Nephron progenitor cell (in vitro differentiated cells): ENCODE measurements around the gene IWS1.
A peak's percentile ranks its signal among the peaks of the same experiment; 100 is the strongest.

Experiments
- DNase-seq: peaks from one replicate; pipeline ENCODE4 v3.0.0; 2021
- H3K27ac Mint-ChIP-seq: 2 replicates; pipeline ENCODE4 v1.8.0; 2021; ENCODE audit warnings: mild to moderate bottlenecking, moderate library complexity, mixed read lengths
- H3K27me3 Mint-ChIP-seq: 2 replicates; pipeline ENCODE4 v1.8.0; 2021; ENCODE audit warnings: mild to moderate bottlenecking, low read depth, mixed read lengths; ENCODE audit not compliant: poor library complexity
- H3K36me3 Mint-ChIP-seq: 2 replicates; pipeline ENCODE4 v1.8.0; 2021; ENCODE audit warnings: low read depth, mixed read lengths
- H3K4me1 Mint-ChIP-seq: 2 replicates; pipeline ENCODE4 v1.8.0; 2021; ENCODE audit warnings: mixed read lengths
- H3K4me3 Mint-ChIP-seq: 2 replicates; pipeline ENCODE4 v1.8.0; 2021; ENCODE audit warnings: mild to moderate bottlenecking, moderate library complexity, mixed read lengths
- H3K9me3 Mint-ChIP-seq: 2 replicates; pipeline ENCODE4 v1.8.0; 2021; ENCODE audit warnings: mild to moderate bottlenecking, moderate library complexity, mixed read lengths
- CTCF ChIP-seq: fragments of 200-600 bp; sonication (generic); IDR thresholded peaks from 2 replicates; pipeline ENCODE4 v1.5.0; 2021; ENCODE audit warnings: antibody characterized with exemption

Gene IWS1

GRCh38 chr2:127559454-127559853 lies 33.2 kb upstream of the IWS1 start:
- Mint-ChIP-seq H3K4me3 (no peak overlapping the region), H3K27ac (no peak overlapping the region), H3K4me1 (peaks cover 6% of the 10 kb centered on the region), H3K36me3 (peaks cover 6% of the 10 kb centered on the region), H3K27me3 (peaks cover 24% of the 10 kb centered on the region), H3K9me3 (peaks cover 35% of the 10 kb centered on the region)
- no peak for DNase-seq
- TF ChIP-seq CTCF, result no peak

GRCh38 chr2:127558911-127559310 lies 32.6 kb upstream of the IWS1 start:
- Mint-ChIP-seq H3K27ac (no peak overlapping the region), H3K27me3 (peaks cover 19% of the 10 kb centered on the region), H3K9me3 (peaks cover 36% of the 10 kb centered on the region), H3K36me3 (peaks cover 6% of the 10 kb centered on the region), H3K4me3 (no peak overlapping the region), H3K4me1 (peaks cover 6% of the 10 kb centered on the region)
- TF ChIP-seq CTCF, result no peak
- DNase-seq, result no peak

GRCh38 chr2:127552846-127553245 lies 26.6 kb upstream of the IWS1 start:
- Mint-ChIP-seq H3K9me3 (peaks cover 40% of the 10 kb centered on the region), H3K36me3 (peaks cover 6% of the 10 kb centered on the region), H3K4me3 (no peak overlapping the region), H3K27ac (no peak overlapping the region), H3K27me3 (peaks cover 52% of the 10 kb centered on the region), H3K4me1 (peaks cover 19% of the 10 kb centered on the region)
- no peak for DNase-seq
- TF ChIP-seq CTCF, result no peak

GRCh38 chr2:127552336-127552735 lies 26.0 kb upstream of the IWS1 start:
- peaks cover 19% of the 10 kb centered on the region for H3K4me1 Mint-ChIP-seq
- peaks cover 35% of the 10 kb centered on the region for H3K9me3 Mint-ChIP-seq
- no peak for DNase-seq
- peaks cover 6% of the 10 kb centered on the region for H3K36me3 Mint-ChIP-seq
- H3K27ac Mint-ChIP-seq, result no peak overlapping the region
- H3K27me3 Mint-ChIP-seq, result peaks cover 54% of the 10 kb centered on the region
- no peak for TF ChIP-seq CTCF
- H3K4me3 Mint-ChIP-seq, result no peak overlapping the region

- Mint-ChIP-seq H3K27ac (peak overlapping the region; percentile 93), H3K36me3 (no peaks in the 10 kb centered on the region), H3K27me3 (peaks cover 56% of the 10 kb centered on the region), H3K4me1 (peaks cover 19% of the 10 kb centered on the region), H3K9me3 (peaks cover 26% of the 10 kb centered on the region), H3K4me3 (no peak overlapping the region)
- no peak for TF ChIP-seq CTCF
- no peak for DNase-seq
Measured at GRCh38 chr2:127551221-127551930, 25.1 kb upstream of the IWS1 start.

- TF ChIP-seq CTCF, result no peak
- no peak for DNase-seq
- H3K4me1 Mint-ChIP-seq, result peaks cover 23% of the 10 kb centered on the region
- H3K36me3 Mint-ChIP-seq, result no peaks in the 10 kb centered on the region
- H3K27ac Mint-ChIP-seq, result no peak overlapping the region
- no peak overlapping the region for H3K4me3 Mint-ChIP-seq
- peaks cover 47% of the 10 kb centered on the region for H3K27me3 Mint-ChIP-seq
- no peaks in the 10 kb centered on the region for H3K9me3 Mint-ChIP-seq
Measured at GRCh38 chr2:127546797-127547196, 20.5 kb upstream of the IWS1 start.
